ENCODE data around the gene FBXL16. TPM values are rescaled to one million over a fixed set of nuclear protein-coding genes. Genes with fewer than 3 reads are reported as not detected.

FBXL16 gene
- total RNA-seq, 1 experiment from 2014 or later = 1.1 TPM

DNA sequence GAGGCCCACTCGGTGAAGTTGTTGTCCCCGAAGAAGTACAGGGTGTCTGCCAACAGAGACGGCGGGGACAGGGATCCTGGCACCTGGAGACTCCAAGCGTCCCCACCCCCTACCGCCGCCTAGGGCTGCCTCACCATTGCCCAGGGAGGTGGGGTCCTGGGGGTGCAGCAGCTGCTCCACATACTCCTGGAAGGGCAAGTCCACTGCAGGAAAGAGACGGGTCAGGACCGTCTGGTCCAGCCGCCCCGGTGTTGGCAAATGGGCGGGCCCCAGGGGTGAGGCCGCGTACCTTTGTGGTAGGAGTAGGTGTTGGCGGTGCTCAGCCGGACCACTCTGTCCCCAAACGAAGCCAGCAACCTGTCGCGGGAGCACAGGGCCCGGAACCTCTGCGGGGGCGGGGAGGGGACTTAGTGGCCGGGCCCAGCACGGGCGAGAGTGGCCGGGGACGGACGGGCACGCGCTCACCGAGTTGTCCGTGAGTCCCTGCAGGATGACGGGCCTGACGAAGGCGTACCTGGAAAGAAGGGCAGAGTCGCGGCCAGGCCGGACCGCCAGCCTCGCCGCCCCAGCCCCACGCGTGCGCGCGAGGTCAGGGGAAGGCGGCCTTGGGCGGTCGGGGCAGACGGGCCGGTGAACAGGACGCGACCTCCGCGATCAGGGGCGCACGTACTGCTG lies 22.1 kb downstream of the FBXL16 start:
- CTCF ChIA-PET = no interaction called here
- no TSS peak for BruUV-seq (replicated peaks)

DNA sequence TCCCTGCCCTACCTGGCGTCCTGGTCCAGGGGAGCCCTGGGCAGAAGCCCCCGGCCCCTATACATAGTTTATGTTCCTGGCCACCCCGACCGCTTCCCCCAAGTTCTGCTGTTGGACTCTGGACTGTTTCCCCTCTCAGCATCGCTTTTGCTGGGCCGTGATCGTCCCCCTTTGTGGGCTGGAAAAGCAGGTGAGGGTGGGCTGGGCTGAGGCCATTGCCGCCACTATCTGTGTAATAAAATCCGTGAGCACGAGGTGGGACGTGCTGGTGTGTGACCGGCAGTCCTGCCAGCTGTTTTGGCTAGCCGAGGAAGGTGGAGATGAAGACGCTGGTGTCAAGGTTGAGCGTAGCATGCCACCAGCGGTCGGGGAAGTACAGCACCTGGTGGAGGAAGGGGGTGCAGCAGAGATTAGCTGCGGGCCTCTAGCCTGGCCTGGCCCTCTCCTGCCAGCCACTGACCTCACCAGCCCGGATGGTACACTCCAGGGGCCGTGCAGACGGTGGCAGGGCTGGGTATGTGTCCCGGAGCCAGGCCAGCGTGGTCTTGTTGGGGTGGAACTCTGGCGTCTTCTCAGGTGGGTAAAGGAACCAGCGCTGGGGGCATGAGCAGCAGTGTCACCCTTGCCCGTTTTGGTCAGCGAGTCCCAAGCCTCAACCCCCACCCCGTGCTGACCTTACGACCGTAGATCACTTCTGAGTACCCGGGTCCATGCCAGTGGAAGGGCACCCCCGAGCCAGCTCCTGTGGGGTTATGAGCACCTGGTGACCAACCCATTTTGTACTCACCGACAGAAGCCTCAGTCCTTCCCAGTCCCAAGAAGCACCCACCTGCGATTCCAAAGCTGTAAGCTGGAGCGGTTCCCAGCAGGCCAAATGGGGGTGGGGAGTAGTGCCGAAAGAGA lies 22.9 kb downstream of the FBXL16 start:
- H3K4me1 ChIP-seq (ENCODE audit: insufficient read depth, low read length, poor library complexity, severe bottlenecking) = peaks cover 33% of the 10 kb centered on the region
- peaks cover 27% of the 10 kb centered on the region for H3K36me3 ChIP-seq (ENCODE audit: insufficient read depth, low read length, poor library complexity, severe bottlenecking)
- CTCF ChIA-PET = no interaction called here
- H3K27ac ChIP-seq (ENCODE audit: low read depth, low read length, poor library complexity, severe bottlenecking) = peak overlapping the region; percentile 86
- peak overlapping the region; percentile 63 for H3K4me3 ChIP-seq (ENCODE audit: low read depth, low read length, poor library complexity, severe bottlenecking)
- intact Hi-C loops (cut with micrococcal nuclease; ENCODE audit: unreplicated experiment) = no loop called here
- TF ChIP-seq, protein P1, sequence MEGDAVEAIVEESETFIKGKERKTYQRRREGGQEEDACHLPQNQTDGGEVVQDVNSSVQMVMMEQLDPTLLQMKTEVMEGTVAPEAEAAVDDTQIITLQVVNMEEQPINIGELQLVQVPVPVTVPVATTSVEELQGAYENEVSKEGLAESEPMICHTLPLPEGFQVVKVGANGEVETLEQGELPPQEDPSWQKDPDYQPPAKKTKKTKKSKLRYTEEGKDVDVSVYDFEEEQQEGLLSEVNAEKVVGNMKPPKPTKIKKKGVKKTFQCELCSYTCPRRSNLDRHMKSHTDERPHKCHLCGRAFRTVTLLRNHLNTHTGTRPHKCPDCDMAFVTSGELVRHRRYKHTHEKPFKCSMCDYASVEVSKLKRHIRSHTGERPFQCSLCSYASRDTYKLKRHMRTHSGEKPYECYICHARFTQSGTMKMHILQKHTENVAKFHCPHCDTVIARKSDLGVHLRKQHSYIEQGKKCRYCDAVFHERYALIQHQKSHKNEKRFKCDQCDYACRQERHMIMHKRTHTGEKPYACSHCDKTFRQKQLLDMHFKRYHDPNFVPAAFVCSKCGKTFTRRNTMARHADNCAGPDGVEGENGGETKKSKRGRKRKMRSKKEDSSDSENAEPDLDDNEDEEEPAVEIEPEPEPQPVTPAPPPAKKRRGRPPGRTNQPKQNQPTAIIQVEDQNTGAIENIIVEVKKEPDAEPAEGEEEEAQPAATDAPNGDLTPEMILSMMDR (conservative IDR thresholded peaks at IDR 0.05; ENCODE audit: low read depth, low read length) = no peak
- no peak for TF ChIP-seq EZH2 (IDR thresholded peaks at IDR 0.05; ENCODE audit: borderline replicate concordance, low read depth, low read length, poor library complexity, severe bottlenecking)
- DNase-seq (ENCODE audit: low spot score) = no peak
- BruUV-seq (replicated peaks) = no TSS peak
- POLR2A ChIA-PET (ENCODE audit: low non-redundant PET) = no interaction called here
- no peaks in the 10 kb centered on the region for H3K9me3 ChIP-seq (ENCODE audit: low read depth, low read length, poor library complexity, severe bottlenecking)
- H3K27me3 ChIP-seq (replicated peaks; ENCODE audit: insufficient read depth, low read depth, low read length, poor library complexity) = no peaks in the 10 kb centered on the region

More for the DNA sequence above, 22.1 kb downstream of the FBXL16 start:
- peak overlapping the region; percentile 63 for H3K4me3 ChIP-seq (ENCODE audit: low read depth, low read length, poor library complexity, severe bottlenecking)
- no peaks in the 10 kb centered on the region for H3K9me3 ChIP-seq (ENCODE audit: low read depth, low read length, poor library complexity, severe bottlenecking)
- H3K27ac ChIP-seq (ENCODE audit: low read depth, low read length, poor library complexity, severe bottlenecking) = peak overlapping the region; percentile 86
- POLR2A ChIA-PET (ENCODE audit: low non-redundant PET) = no interaction called here
- intact Hi-C loops (cut with micrococcal nuclease; ENCODE audit: unreplicated experiment) = no loop called here
- no peaks in the 10 kb centered on the region for H3K27me3 ChIP-seq (replicated peaks; ENCODE audit: insufficient read depth, low read depth, low read length, poor library complexity)
- H3K4me1 ChIP-seq (ENCODE audit: insufficient read depth, low read length, poor library complexity, severe bottlenecking) = peaks cover 33% of the 10 kb centered on the region
- DNase-seq (ENCODE audit: low spot score) = no peak
- peaks cover 27% of the 10 kb centered on the region for H3K36me3 ChIP-seq (ENCODE audit: insufficient read depth, low read length, poor library complexity, severe bottlenecking)
- TF ChIP-seq EZH2 (IDR thresholded peaks at IDR 0.05; ENCODE audit: borderline replicate concordance, low read depth, low read length, poor library complexity, severe bottlenecking) = no peak
- TF ChIP-seq, protein P1 (conservative IDR thresholded peaks at IDR 0.05; ENCODE audit: low read depth, low read length) = no peak

DNA sequence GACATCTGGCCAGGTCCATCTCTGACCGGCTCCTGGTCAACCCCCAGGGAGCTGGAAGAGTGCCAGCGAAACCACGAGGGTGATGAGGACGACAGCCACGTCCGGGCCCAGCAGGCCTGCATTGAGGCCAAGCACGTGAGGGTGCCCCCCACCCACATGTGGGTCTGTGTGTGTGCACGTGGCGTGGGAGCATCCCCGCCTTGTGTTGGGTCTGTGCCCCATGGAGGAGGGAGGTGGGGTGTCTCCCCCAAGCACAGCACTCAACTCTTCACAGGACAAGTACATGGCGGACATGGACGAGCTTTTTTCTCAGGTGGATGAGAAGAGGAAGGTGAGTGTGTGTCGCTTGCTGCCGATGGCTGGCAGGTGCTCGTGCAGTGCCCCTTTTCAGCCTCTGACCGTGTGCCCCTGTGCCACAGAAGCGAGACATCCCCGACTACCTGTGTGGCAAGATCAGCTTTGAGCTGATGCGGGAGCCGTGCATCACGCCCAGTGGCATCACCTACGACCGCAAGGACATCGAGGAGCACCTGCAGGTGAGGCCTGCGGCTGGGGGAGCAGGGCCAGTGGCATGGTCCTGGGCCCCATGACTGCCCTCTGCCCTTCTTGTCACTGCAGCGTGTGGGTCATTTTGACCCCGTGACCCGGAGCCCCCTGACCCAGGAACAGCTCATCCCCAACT lies 23.7 kb downstream of the FBXL16 start:
- intact Hi-C loops (cut with micrococcal nuclease; ENCODE audit: unreplicated experiment) = no loop called here
- ChIA-PET POLR2A (ENCODE audit: low non-redundant PET) (interaction anchor here (0.6 kb wide), 1 partner anchor 14 kb away, joined by 3 read pairs; no protein-coding TSS in a partner anchor), CTCF (interaction anchor here (0.5 kb wide), 1 partner anchor 17 kb away, joined by 8 read pairs; no protein-coding TSS in a partner anchor)
- Histone ChIP-seq H3K27ac (ENCODE audit: low read depth, low read length, poor library complexity, severe bottlenecking) (peak overlapping the region; percentile 86), H3K9me3 (ENCODE audit: low read depth, low read length, poor library complexity, severe bottlenecking) (no peaks in the 10 kb centered on the region), H3K36me3 (ENCODE audit: insufficient read depth, low read length, poor library complexity, severe bottlenecking) (peaks cover 25% of the 10 kb centered on the region), H3K27me3 (replicated peaks; ENCODE audit: insufficient read depth, low read depth, low read length, poor library complexity) (no peaks in the 10 kb centered on the region), H3K4me3 (ENCODE audit: low read depth, low read length, poor library complexity, severe bottlenecking) (peak overlapping the region; percentile 94), H3K4me1 (ENCODE audit: insufficient read depth, low read length, poor library complexity, severe bottlenecking) (peaks cover 33% of the 10 kb centered on the region)
- TSS peak; percentile 90 for BruUV-seq (replicated peaks)
- TF ChIP-seq EZH2 (IDR thresholded peaks at IDR 0.05; ENCODE audit: borderline replicate concordance, low read depth, low read length, poor library complexity, severe bottlenecking) = no peak
- TF ChIP-seq, protein P1 (conservative IDR thresholded peaks at IDR 0.05; ENCODE audit: low read depth, low read length) = no peak
- no peak for DNase-seq (ENCODE audit: low spot score)

All from A673 (cell line).